BJ (cell line): Measurements from ENCODE around the gene GTF2H4. TPM values are rescaled to one million over a fixed set of nuclear protein-coding genes. Genes with fewer than 3 reads are reported as not detected.

Source experiments
- CTCF ChIA-PET: fragments of 350-600 bp; formaldehyde crosslinking; extraction: SDS; loops from one replicate; lab custom pipeline; 2021; ENCODE audit warnings: antibody characterized with exemption, inconsistent platforms; lab: Yijun Ruan, JAX
- POLR2A ChIA-PET: fragments of 300-600 bp; sonication (Branson Sonifier 250); formaldehyde crosslinking; extraction: SDS; loops from one replicate; lab custom pipeline; 2021; ENCODE audit warnings: antibody characterized with exemption; lab: Charles Lee
- DNase-seq: peaks from one replicate; pipeline ENCODE4 v3.0.0-alpha.2; 2011; ENCODE audit warnings: low read depth
- H3K27me3 ChIP-seq: 2 replicates; pipeline ENCODE4 v1.6.0; 2011; ENCODE audit warnings: low read length; ENCODE audit not compliant: control insufficient read depth, insufficient read depth
- H3K36me3 ChIP-seq: 2 replicates; pipeline ENCODE4 v1.5.1; 2011; ENCODE audit warnings: low read length; ENCODE audit not compliant: control insufficient read depth, insufficient read depth
- H3K4me3 ChIP-seq: 2 replicates; pipeline ENCODE4 v1.5.1; 2011; ENCODE audit warnings: low read depth, mild to moderate bottlenecking, control low read depth, low read length
- CTCF ChIP-seq: IDR thresholded peaks from 2 replicates; pipeline ENCODE4 v1.5.1; 2011; ENCODE audit warnings: low read depth, mild to moderate bottlenecking, control low read depth, inconsistent platforms, low read length, moderate library complexity; ENCODE audit not compliant: insufficient read depth
- polyA plus RNA-seq: library from polyadenylated mRNA; depleted of rRNA; stranded (reverse); fragments of >200 nt; gene quantifications from 2 replicates; pipeline ENCODE4 v1.2.3, GENCODE V29; 2011

The GTF2H4 gene
- polyA plus RNA-seq, 1 experiment: 28.2 TPM

DNA sequence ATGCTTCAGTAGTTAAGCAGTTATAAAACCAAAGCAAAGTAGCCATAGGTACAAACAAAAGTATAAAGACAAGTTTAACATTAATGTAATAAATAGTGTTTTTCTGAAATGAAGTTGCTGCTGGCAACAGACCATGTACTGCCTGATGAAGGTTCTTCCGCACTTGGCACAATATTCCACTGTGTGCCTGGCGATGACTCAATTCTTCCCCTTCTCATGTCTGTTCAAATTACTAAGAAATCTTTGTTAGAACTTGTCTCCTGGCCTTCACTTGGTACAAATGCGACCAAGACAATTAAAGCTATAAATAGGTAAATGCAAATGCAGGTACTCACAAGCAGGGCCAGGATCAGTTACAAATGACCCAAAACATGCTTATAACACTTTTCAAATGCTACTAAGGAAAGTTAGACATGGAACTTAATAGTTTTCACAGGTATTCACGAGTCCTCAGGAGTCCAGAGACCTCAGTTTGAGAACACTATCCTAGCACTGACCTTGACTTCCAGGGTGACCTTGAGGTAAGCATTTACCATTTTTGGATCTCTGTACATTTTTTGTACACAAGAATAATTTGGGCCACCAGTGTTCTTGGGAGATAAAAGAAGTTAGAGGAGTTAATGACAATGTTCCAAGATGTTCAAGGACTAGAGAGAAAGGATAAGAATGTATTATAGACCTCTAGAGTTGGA, 31.8 kb upstream of the GTF2H4 start:
- ChIA-PET CTCF (interaction anchor here (0.6 to 12.0 kb wide), 10 partner anchors 8 to 197 kb away, joined by 3 to 274 read pairs (median 6); partner anchors contain the start of gene VARS2), POLR2A (no interaction called here)
- H3K36me3 ChIP-seq: no peaks in the 10 kb centered on the region
- DNase-seq: no peak
- no peaks in the 10 kb centered on the region for H3K27me3 ChIP-seq
- no peak overlapping the region for H3K4me3 ChIP-seq
- no peak for TF ChIP-seq CTCF

DNA sequence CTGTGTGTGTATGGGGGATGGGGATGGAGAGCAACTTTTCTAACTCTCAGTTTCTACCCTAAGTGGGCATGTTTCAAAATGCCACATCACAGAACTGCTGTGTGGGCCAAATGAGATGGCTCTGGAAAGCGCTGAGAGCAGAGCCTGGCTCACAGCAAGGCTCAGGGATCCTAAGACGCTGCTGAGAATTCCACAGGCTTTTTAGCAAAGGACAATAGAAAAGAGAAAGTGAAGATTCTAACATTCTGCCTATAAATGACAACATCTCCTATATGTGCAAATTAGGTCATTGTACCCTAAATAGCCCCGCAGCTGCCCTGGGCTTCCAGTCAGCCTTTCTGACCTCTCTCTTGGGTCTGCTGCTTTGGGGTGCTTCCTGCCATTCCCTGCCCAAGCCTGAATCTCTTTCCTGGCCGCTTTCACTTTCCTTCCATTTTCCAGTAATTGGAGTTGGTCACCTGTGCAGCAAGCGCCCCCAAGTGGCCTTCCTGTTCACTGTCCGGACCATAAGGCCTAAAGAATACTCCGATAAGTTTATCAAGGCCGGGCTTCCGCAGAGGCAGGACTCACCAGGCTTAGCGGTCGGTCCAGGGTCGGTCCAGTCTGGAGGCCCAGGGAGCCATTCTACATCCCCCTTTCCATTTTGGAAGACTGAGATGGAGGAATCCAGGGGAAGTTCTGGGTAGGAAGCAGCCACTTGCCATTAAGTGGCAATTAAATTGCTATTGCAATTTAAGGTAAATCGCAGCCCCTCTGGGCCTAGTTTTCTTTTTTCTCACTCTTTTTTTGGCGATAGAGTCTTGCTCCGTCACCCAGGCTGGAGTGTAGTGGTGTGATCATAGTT, 30.4 kb upstream of the GTF2H4 start:
- POLR2A ChIA-PET: no interaction called here

DNA sequence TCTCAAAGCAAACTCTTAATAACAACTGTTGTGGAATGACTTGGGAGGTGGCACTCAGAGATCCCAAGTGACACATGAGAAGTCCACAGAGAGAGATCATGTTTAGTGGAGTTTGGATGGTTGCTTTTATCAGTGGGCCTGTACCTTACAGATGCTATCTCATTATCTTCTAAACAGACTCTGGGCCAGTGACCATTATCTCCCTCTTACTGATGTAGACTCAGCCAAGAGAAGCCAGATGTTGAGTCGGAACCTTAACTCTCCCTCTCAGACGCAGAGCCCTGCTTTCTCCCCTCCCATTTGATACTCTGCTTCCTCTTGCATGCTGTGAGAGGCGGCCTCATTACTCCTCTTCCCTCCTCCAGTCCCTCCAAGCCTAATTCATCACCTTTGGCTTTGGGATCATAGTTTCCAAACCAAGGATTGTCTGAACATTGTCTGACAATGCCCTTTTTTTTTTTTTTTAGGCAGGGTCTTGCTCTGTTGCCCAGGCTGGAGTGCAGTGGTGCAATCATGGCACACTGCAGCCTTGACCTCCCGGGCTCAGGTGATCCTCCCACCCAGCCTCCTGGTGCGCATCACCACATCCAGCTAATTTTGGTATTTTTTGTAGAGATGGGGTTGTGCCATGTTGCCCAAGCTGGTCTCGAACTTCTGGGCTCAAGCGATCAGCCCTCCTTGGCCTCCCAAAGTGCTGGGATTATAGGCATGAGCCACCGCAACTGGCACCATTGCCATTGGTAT, 28.2 kb upstream of the GTF2H4 start:
- DNase-seq: no peak
- ChIA-PET CTCF (interaction anchor here (1.0 to 12.0 kb wide), 7 partner anchors 9 to 219 kb away, joined by 3 to 274 read pairs (median 5); partner anchors contain the start of gene VARS2), POLR2A (no interaction called here)
- H3K27me3 ChIP-seq: no peaks in the 10 kb centered on the region
- no peak for TF ChIP-seq CTCF
- no peaks in the 10 kb centered on the region for H3K36me3 ChIP-seq
- no peak overlapping the region for H3K4me3 ChIP-seq

More for the DNA sequence above, 30.4 kb upstream of the GTF2H4 start:
- peak; percentile 91 for TF ChIP-seq CTCF
- no peaks in the 10 kb centered on the region for H3K36me3 ChIP-seq
- H3K4me3 ChIP-seq: peak overlapping the region; percentile 12; the same call in 1 of the 2 replicates
- CTCF ChIA-PET: interaction anchor here (0.6 to 12.0 kb wide), 25 partner anchors 10 to 202 kb away, joined by 3 to 274 read pairs (median 5); partner anchors contain the start of gene VARS2
- H3K27me3 ChIP-seq: no peaks in the 10 kb centered on the region
- DNase-seq: peak; percentile 34

GRCh38 chr6:30880698-30881252, 27.2 kb upstream of the GTF2H4 start:
- Histone ChIP-seq H3K4me3 (no peak overlapping the region), H3K27me3 (no peaks in the 10 kb centered on the region), H3K36me3 (no peaks in the 10 kb centered on the region)
- ChIA-PET CTCF (interaction anchor here (1.0 to 12.0 kb wide), 8 partner anchors 10 to 199 kb away, joined by 3 to 274 read pairs (median 4); partner anchors contain the start of gene VARS2), POLR2A (no interaction called here)
- TF ChIP-seq CTCF: no peak
- no peak for DNase-seq
